GM12878 (cell line): Measurements from ENCODE around the gene PDX1.

Source experiments
- CBX5 ChIP-seq: sonication (generic); IDR thresholded peaks from 2 replicates; pipeline ENCODE4 v1.6.1; 2016; ENCODE audit warnings: low read depth, moderate library complexity, mild to moderate bottlenecking, inconsistent platforms
- CTCF ChIP-seq, 3 experiments: IDR thresholded peaks in 2 of 3; conservative IDR thresholded peaks in 1 of 3; 2 replicates each; pipeline ENCODE4 v1.5.1; 2011; ENCODE audit warnings: low read depth in 3 of 3, low read length in 3 of 3, mild to moderate bottlenecking in 3 of 3, control low read depth in 2 of 3, moderate library complexity in 2 of 3, inconsistent platforms in 1 of 3, mixed read lengths in 1 of 3; ENCODE audit not compliant: control insufficient read depth in 2 of 3, insufficient read depth in 1 of 3; ENCODE audit errors: extremely low read depth in 1 of 3
- RAD51 ChIP-seq: fragments of 450-650 bp; IDR thresholded peaks from 2 replicates; pipeline ENCODE4 v1.6.1; 2016; ENCODE audit warnings: moderate library complexity, mild to moderate bottlenecking, inconsistent platforms
- TF ChIP-seq, protein P1 (sequence below): IDR thresholded peaks from 2 replicates; pipeline ENCODE4 v1.6.1; 2012; ENCODE audit warnings: low read depth, low read length, improper control_type of control experiment

DNA sequence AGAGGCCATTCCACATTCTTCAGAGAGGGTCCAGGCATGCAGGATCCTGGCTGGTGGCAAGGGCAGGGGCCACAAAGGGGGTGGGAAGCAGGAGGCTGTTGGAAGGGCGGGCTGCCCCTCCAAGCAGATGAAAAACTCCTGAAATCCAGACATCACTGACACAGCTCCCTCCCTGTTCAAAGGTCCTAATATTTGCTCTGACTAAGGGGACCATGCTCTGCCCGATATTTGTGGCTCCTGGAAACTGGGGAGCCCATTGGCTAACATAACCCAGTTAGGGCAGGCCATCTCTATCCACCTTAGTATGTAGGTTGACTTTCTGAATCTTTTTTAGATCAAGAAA is 52.6 kb downstream of the PDX1 start:
- TF ChIP-seq CBX5 (no peak), CTCF (IDR thresholded peaks at IDR 0.05 in 2 of 3, conservative IDR thresholded peaks at IDR 0.05 in 1 of 3; ENCODE audit: control insufficient read depth in 2 of 3, extremely low read depth in 1 of 3, insufficient read depth in 1 of 3, low read depth in 3 of 3, low read length in 3 of 3) (no peak), RAD51 (no peak)
- TF ChIP-seq, protein P1, sequence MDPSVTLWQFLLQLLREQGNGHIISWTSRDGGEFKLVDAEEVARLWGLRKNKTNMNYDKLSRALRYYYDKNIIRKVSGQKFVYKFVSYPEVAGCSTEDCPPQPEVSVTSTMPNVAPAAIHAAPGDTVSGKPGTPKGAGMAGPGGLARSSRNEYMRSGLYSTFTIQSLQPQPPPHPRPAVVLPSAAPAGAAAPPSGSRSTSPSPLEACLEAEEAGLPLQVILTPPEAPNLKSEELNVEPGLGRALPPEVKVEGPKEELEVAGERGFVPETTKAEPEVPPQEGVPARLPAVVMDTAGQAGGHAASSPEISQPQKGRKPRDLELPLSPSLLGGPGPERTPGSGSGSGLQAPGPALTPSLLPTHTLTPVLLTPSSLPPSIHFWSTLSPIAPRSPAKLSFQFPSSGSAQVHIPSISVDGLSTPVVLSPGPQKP, result no peak
